ENCODE data around the gene TNFAIP8L3. TPM values are rescaled to one million over a fixed set of nuclear protein-coding genes. Genes with fewer than 3 reads are reported as not detected.

Gene TNFAIP8L3
- total RNA-seq, 1 donor from 2014 or later, result not detected

GRCh38 chr15:51046016-51046415 lies 48.7 kb downstream of the TNFAIP8L3 start:
- no peaks in the 10 kb centered on the region for H3K79me2 ChIP-seq (ENCODE audit: low read depth)
- no peaks in the 10 kb centered on the region for H4K20me1 ChIP-seq (ENCODE audit: low read depth)
- peaks cover 13% of the 10 kb centered on the region for H3K4me1 ChIP-seq
- H3K27me3 ChIP-seq, result no peaks in the 10 kb centered on the region
- no peaks in the 10 kb centered on the region for H3K9me3 ChIP-seq (ENCODE audit: low read depth)
- H2AFZ ChIP-seq (replicated peaks), result no peak overlapping the region
- TF ChIP-seq EZH2 (IDR thresholded peaks at IDR 0.05) (no peak), CTCF (IDR thresholded peaks at IDR 0.05) (no peak), EZH2phosphoT487 (IDR thresholded peaks at IDR 0.05) (no peak)
- H3K4me2 ChIP-seq, result no peak overlapping the region
- H3K9ac ChIP-seq, result no peak overlapping the region
- no peaks in the 10 kb centered on the region for H3K9me3 Mint-ChIP-seq
- H3K36me3 Mint-ChIP-seq, result no peaks in the 10 kb centered on the region
- no peak overlapping the region for H3K27ac ChIP-seq
- no peak overlapping the region for H3K27ac Mint-ChIP-seq
- H3K4me3 Mint-ChIP-seq, result no peak overlapping the region
- H3F3A ChIP-seq (ENCODE audit: low read depth), result no peaks in the 10 kb centered on the region
- no peak overlapping the region for H3K4me3 ChIP-seq
- H3K27me3 Mint-ChIP-seq (ENCODE audit: insufficient read depth, low read depth), result no peaks in the 10 kb centered on the region
- peaks cover 11% of the 10 kb centered on the region for H3K4me1 Mint-ChIP-seq
- DNase-seq (ENCODE audit: low spot score), result no peak
- no peaks in the 10 kb centered on the region for H3K36me3 ChIP-seq

GRCh38 chr15:51044037-51044727 lies 50.5 kb downstream of the TNFAIP8L3 start:
- no peaks in the 10 kb centered on the region for H3K9me3 Mint-ChIP-seq
- H3K4me2 ChIP-seq, result no peak overlapping the region
- no peak overlapping the region for H3K4me3 ChIP-seq
- no peak overlapping the region for H3K27ac Mint-ChIP-seq
- H4K20me1 ChIP-seq (ENCODE audit: low read depth), result no peaks in the 10 kb centered on the region
- no peaks in the 10 kb centered on the region for H3K27me3 ChIP-seq
- no peaks in the 10 kb centered on the region for H3K9me3 ChIP-seq (ENCODE audit: low read depth)
- H3F3A ChIP-seq (ENCODE audit: low read depth), result no peaks in the 10 kb centered on the region
- no peak for DNase-seq (ENCODE audit: low spot score)
- H3K79me2 ChIP-seq (ENCODE audit: low read depth), result no peaks in the 10 kb centered on the region
- H3K27ac ChIP-seq, result no peak overlapping the region
- peaks cover 11% of the 10 kb centered on the region for H3K4me1 Mint-ChIP-seq
- no peak for TF ChIP-seq EZH2 (IDR thresholded peaks at IDR 0.05)
- TF ChIP-seq CTCF (IDR thresholded peaks at IDR 0.05), result no peak
- TF ChIP-seq EZH2phosphoT487 (IDR thresholded peaks at IDR 0.05), result no peak
- no peak overlapping the region for H3K4me3 Mint-ChIP-seq
- H2AFZ ChIP-seq (replicated peaks), result no peak overlapping the region
- no peak overlapping the region for H3K9ac ChIP-seq
- H3K36me3 ChIP-seq, result no peaks in the 10 kb centered on the region
- H3K36me3 Mint-ChIP-seq, result no peaks in the 10 kb centered on the region
- H3K27me3 Mint-ChIP-seq (ENCODE audit: insufficient read depth, low read depth), result no peaks in the 10 kb centered on the region
- peaks cover 17% of the 10 kb centered on the region for H3K4me1 ChIP-seq

- peaks cover 5% of the 10 kb centered on the region for H3K9me3 Mint-ChIP-seq
These were observed 55.8 kb downstream of the TNFAIP8L3 start for GRCh38 chr15:51038974-51039319.

More at GRCh38 chr15:51038974-51039319, 55.8 kb downstream of the TNFAIP8L3 start:
- Histone ChIP-seq H2AFZ (replicated peaks) (no peak overlapping the region), H3K4me1 (peaks cover 8% of the 10 kb centered on the region), H3K4me2 (peak overlapping the region; percentile 40), H3K9me3 (ENCODE audit: low read depth) (no peaks in the 10 kb centered on the region), H3K27ac (no peak overlapping the region), H3K79me2 (ENCODE audit: low read depth) (peaks cover 12% of the 10 kb centered on the region), H3K27me3 (no peaks in the 10 kb centered on the region), H4K20me1 (ENCODE audit: low read depth) (no peaks in the 10 kb centered on the region), H3K9ac (no peak overlapping the region), H3K36me3 (no peaks in the 10 kb centered on the region), H3F3A (ENCODE audit: low read depth) (no peaks in the 10 kb centered on the region), H3K4me3 (no peak overlapping the region)
- TF ChIP-seq CTCF (IDR thresholded peaks at IDR 0.05), result no peak
- no peak for TF ChIP-seq EZH2phosphoT487 (IDR thresholded peaks at IDR 0.05)
- TF ChIP-seq EZH2 (IDR thresholded peaks at IDR 0.05), result no peak
- no peaks in the 10 kb centered on the region for H3K27me3 Mint-ChIP-seq (ENCODE audit: insufficient read depth, low read depth)
- H3K27ac Mint-ChIP-seq, result no peak overlapping the region
- H3K4me1 Mint-ChIP-seq, result peaks cover 9% of the 10 kb centered on the region
- H3K4me3 Mint-ChIP-seq, result peak overlapping the region; percentile 46
- no peak for DNase-seq (ENCODE audit: low spot score)
- H3K36me3 Mint-ChIP-seq, result peaks cover 8% of the 10 kb centered on the region

All from neural progenitor cell (in vitro differentiated cells).